ENCODE results near the gene VPS8. TPM values are rescaled to one million over a fixed set of nuclear protein-coding genes. Genes with fewer than 3 reads are reported as not detected.

The VPS8 gene
- total RNA-seq, 2 experiments from 2014 or later: 25.7 to 25.9 TPM

- ChIA-PET POLR2A (no interaction called here), CTCF (interaction anchor here (0.5 kb wide), 1 partner anchor 373 kb away, joined by 3 read pairs; no protein-coding TSS in a partner anchor)
Observed at GRCh38 chr3:185069037-185070030, 257.4 kb downstream of the VPS8 start.

GRCh38 chr3:185070491-185071286 lies 258.7 kb downstream of the VPS8 start:
- ChIA-PET POLR2A (no interaction called here), CTCF (no interaction called here)

GRCh38 chr3:185071287-185071800 lies 259.4 kb downstream of the VPS8 start:
- CTCF ChIA-PET: no interaction called here
- POLR2A ChIA-PET: no interaction called here

- CTCF ChIA-PET: no interaction called here
- POLR2A ChIA-PET: no interaction called here
Observed at GRCh38 chr3:185075547-185075946, 263.6 kb downstream of the VPS8 start.

GRCh38 chr3:185076219-185076618 lies 264.3 kb downstream of the VPS8 start:
- POLR2A ChIA-PET: no interaction called here
- CTCF ChIA-PET: no interaction called here

GRCh38 chr3:185079625-185080024 lies 267.7 kb downstream of the VPS8 start:
- ChIA-PET CTCF (no interaction called here), POLR2A (no interaction called here)

GRCh38 chr3:185081521-185081920 lies 269.6 kb downstream of the VPS8 start:
- POLR2A ChIA-PET: no interaction called here
- CTCF ChIA-PET: no interaction called here

- CTCF ChIA-PET: no interaction called here
- POLR2A ChIA-PET: no interaction called here
Observed at GRCh38 chr3:185082149-185082548, 270.2 kb downstream of the VPS8 start.

GRCh38 chr3:185082829-185083228 lies 270.9 kb downstream of the VPS8 start:
- ChIA-PET CTCF (no interaction called here), POLR2A (no interaction called here)

GRCh38 chr3:185084402-185084801 lies 272.4 kb downstream of the VPS8 start:
- ChIA-PET POLR2A (no interaction called here), CTCF (no interaction called here)

- CTCF ChIA-PET: no interaction called here
- POLR2A ChIA-PET: no interaction called here
Observed at GRCh38 chr3:185084901-185085300, 272.9 kb downstream of the VPS8 start.

- POLR2A ChIA-PET: no interaction called here
- CTCF ChIA-PET: no interaction called here
Observed at GRCh38 chr3:185087419-185087818, 275.5 kb downstream of the VPS8 start.

- ChIA-PET CTCF (no interaction called here), POLR2A (no interaction called here)
Observed at GRCh38 chr3:185089343-185089742, 277.4 kb downstream of the VPS8 start.

- ChIA-PET CTCF (no interaction called here), POLR2A (no interaction called here)
Observed at GRCh38 chr3:185089751-185090150, 277.8 kb downstream of the VPS8 start.

- ChIA-PET POLR2A (no interaction called here), CTCF (no interaction called here)
Observed at GRCh38 chr3:185090811-185091210, 278.8 kb downstream of the VPS8 start.

- CTCF ChIA-PET: no interaction called here
Observed at GRCh38 chr3:185093116-185093515, 281.1 kb downstream of the VPS8 start.

GRCh38 chr3:185094697-185095096 lies 282.7 kb downstream of the VPS8 start:
- CTCF ChIA-PET: no interaction called here

More at GRCh38 chr3:185093116-185093515, 281.1 kb downstream of the VPS8 start:
- POLR2A ChIA-PET: no interaction called here

More at GRCh38 chr3:185094697-185095096, 282.7 kb downstream of the VPS8 start:
- POLR2A ChIA-PET: no interaction called here

All from activated CD8-positive, alpha-beta memory T cell treated with anti-CD3 and anti-CD28 coated beads for 36 hours (primary cell).